ENCODE measurements around the gene VILL. TPM values are rescaled to one million over a fixed set of nuclear protein-coding genes. Genes with fewer than 3 reads are reported as not detected.

Gene VILL
- total and polyA plus RNA-seq, 10 of the 15 experiments (the other 5 are each of a cell fraction or from before 2014, with no cell fraction given): 0.15 to 5.4 (median 2.1) TPM; not detected in 1

DNA sequence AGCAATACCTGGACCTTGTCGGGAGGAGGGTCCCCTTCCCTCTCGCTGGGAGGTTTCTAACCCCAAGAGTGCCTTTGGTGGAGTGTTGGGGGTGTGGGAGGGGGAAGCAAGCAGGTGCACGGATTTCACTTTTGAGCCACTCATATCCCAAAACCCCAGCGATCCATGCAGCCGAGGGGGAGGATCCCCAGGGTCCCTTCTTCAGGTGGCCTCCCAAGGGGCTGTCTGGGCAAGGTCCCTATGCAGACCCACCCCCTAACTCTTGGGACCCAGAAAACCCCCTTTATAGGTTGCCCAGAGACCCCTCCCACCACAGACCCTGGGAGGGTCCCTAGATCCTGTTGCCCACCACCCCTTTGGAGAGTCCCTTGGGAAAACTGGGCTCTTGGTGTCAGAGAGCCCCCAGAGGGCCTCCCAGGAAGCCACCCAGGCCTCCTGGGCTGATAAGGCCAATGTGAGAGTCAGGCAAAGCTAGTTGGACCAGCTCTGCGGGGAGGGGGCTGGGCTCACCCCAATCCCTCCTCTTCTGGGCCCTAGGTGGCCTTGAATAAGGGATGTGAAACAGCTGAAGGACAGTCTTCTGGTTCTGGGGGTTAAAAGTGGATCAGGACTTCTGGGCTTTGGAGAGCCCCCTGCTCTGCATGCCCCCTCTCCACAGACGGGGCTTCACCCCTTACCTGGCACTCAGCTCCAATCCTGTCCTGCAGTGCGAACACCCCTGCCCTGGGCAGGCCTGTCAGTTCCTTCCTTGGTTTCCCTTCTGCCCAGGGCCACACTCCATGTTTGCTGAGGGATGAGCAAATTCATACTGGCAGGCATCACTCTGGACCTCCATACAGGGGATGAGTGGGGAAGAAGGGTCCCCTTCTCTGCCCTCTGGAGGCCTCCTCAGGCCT lies 39.8 kb downstream of the VILL start:
- H3K4me2 ChIP-seq (ENCODE audit: control insufficient read depth, insufficient read depth): no peak overlapping the region
- H3K4me1 ChIP-seq (ENCODE audit: control insufficient read depth, insufficient read depth, low read length): no peaks in the 10 kb centered on the region
- SMC1A ChIA-PET (ENCODE audit: uncharacterized antibody, unreplicated experiment): no interaction called here
- no peaks in the 10 kb centered on the region for H3K36me3 ChIP-seq (ENCODE audit: control insufficient read depth in 2 of 2, insufficient read depth in 2 of 2, low read length in 1 of 2)
- no peak for DNase-seq (ENCODE audit: low read depth, low spot score)
- no TSS peak for BruUV-seq (replicated peaks)
- no peak overlapping the region for H3K27ac ChIP-seq (ENCODE audit: control insufficient read depth, insufficient read depth)
- H3K9me3 ChIP-seq (replicated peaks; ENCODE audit: control insufficient read depth, insufficient read depth, low read length): no peaks in the 10 kb centered on the region
- no peak for FAIRE-seq
- POLR2A ChIA-PET: no interaction called here
- no peaks in the 10 kb centered on the region for H4K20me1 ChIP-seq (ENCODE audit: control insufficient read depth, insufficient read depth)
- CTCF ChIA-PET: no interaction called here
- in situ Hi-C loops (cut with MboI) (no loop called here), intact Hi-C loops (cut with micrococcal nuclease; ENCODE audit: unreplicated experiment) (no loop called here)
- TF ChIP-seq ZNF207 (IDR thresholded peaks at IDR 0.05; ENCODE audit: borderline replicate concordance): no peak
- TF ChIP-seq WRNIP1 (IDR thresholded peaks at IDR 0.05; ENCODE audit: borderline replicate concordance, low read depth, low read length): no peak
- no peak for TF ChIP-seq PAX8 (IDR thresholded peaks at IDR 0.05)
- TF ChIP-seq TCF12 (IDR thresholded peaks at IDR 0.05; ENCODE audit: low read depth, low read length): no peak
- TF ChIP-seq, protein P1, sequence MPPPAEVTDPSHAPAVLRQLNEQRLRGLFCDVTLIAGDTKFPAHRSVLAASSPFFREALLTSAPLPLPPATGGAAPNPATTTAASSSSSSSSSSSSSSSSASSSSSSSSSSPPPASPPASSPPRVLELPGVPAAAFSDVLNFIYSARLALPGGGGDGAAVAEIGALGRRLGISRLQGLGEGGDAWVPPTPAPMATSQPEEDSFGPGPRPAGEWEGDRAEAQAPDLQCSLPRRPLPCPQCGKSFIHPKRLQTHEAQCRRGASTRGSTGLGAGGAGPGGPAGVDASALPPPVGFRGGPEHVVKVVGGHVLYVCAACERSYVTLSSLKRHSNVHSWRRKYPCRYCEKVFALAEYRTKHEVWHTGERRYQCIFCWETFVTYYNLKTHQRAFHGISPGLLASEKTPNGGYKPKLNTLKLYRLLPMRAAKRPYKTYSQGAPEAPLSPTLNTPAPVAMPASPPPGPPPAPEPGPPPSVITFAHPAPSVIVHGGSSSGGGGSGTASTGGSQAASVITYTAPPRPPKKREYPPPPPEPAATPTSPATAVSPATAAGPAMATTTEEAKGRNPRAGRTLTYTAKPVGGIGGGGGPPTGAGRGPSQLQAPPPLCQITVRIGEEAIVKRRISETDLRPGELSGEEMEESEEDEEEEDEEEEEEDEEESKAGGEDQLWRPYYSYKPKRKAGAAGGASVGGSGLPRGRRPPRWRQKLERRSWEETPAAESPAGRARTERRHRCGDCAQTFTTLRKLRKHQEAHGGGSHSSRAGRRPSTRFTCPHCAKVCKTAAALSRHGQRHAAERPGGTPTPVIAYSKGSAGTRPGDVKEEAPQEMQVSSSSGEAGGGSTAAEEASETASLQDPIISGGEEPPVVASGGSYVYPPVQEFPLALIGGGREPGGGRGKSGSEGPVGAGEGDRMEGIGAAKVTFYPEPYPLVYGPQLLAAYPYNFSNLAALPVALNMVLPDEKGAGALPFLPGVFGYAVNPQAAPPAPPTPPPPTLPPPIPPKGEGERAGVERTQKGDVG (CRISPR knock-in tag; IDR thresholded peaks at IDR 0.05): no peak
- no peak for TF ChIP-seq FOS (IDR thresholded peaks at IDR 0.05; ENCODE audit: borderline replicate concordance, extremely low read depth, insufficient read length)
- TF ChIP-seq SRF (IDR thresholded peaks at IDR 0.05; ENCODE audit: low read depth in 2 of 2, low read length in 2 of 2): no peak
- no peak for TF ChIP-seq PAX5 (IDR thresholded peaks at IDR 0.05; ENCODE audit: borderline replicate concordance, low read depth, low read length)
- no peak for TF ChIP-seq RUNX3 (IDR thresholded peaks at IDR 0.05; ENCODE audit: low read length)
- TF ChIP-seq ZBED1 (IDR thresholded peaks at IDR 0.05; ENCODE audit: borderline replicate concordance): no peak
- TF ChIP-seq, protein P2, sequence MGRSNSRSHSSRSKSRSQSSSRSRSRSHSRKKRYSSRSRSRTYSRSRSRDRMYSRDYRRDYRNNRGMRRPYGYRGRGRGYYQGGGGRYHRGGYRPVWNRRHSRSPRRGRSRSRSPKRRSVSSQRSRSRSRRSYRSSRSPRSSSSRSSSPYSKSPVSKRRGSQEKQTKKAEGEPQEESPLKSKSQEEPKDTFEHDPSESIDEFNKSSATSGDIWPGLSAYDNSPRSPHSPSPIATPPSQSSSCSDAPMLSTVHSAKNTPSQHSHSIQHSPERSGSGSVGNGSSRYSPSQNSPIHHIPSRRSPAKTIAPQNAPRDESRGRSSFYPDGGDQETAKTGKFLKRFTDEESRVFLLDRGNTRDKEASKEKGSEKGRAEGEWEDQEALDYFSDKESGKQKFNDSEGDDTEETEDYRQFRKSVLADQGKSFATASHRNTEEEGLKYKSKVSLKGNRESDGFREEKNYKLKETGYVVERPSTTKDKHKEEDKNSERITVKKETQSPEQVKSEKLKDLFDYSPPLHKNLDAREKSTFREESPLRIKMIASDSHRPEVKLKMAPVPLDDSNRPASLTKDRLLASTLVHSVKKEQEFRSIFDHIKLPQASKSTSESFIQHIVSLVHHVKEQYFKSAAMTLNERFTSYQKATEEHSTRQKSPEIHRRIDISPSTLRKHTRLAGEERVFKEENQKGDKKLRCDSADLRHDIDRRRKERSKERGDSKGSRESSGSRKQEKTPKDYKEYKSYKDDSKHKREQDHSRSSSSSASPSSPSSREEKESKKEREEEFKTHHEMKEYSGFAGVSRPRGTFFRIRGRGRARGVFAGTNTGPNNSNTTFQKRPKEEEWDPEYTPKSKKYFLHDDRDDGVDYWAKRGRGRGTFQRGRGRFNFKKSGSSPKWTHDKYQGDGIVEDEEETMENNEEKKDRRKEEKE (IDR thresholded peaks at IDR 0.05): no peak
- TF ChIP-seq IKZF2 (IDR thresholded peaks at IDR 0.05): no peak
- no peak for TF ChIP-seq YBX1 (IDR thresholded peaks at IDR 0.05)
- TF ChIP-seq ZNF622 (IDR thresholded peaks at IDR 0.05): no peak
- no peak for TF ChIP-seq NFYA (IDR thresholded peaks at IDR 0.05; ENCODE audit: borderline replicate concordance, low read depth, low read length)
- no peak for TF ChIP-seq STAT3 (IDR thresholded peaks at IDR 0.05; ENCODE audit: low read depth, low read length)
- TF ChIP-seq TBL1XR1 (IDR thresholded peaks at IDR 0.05; ENCODE audit: low read depth, low read length): no peak
- no peak for TF ChIP-seq CBX5 (IDR thresholded peaks at IDR 0.05; ENCODE audit: low read depth)
- WGBS (ENCODE audit: insufficient coverage, insufficient replicate concordance, low lambda C conversion rate, missing lambda C conversion rate): 13% methylated on average over 8 of the region's 8 CpGs
- H3K4me3 ChIP-seq: no peak overlapping the region
- H2AFZ ChIP-seq (ENCODE audit: control insufficient read depth, low read depth, low read length): no peak overlapping the region
- ATAC-seq: no peak; the same call in 2 of the 3 replicates
- H3K79me2 ChIP-seq (ENCODE audit: control insufficient read depth, insufficient read depth, low read length): no peaks in the 10 kb centered on the region
- no peak overlapping the region for H3K9ac ChIP-seq (ENCODE audit: control insufficient read depth, insufficient read depth, low read length)
- RAD21 ChIA-PET (ENCODE audit: unreplicated experiment): no interaction called here
- H3K27me3 ChIP-seq (replicated peaks in 1 of 2; ENCODE audit: control insufficient read depth in 2 of 2, insufficient read depth in 2 of 2, low read length in 1 of 2): peaks cover 8 to 17% of the 10 kb centered on the region in 2 experiments
